Activated naive CD4-positive, alpha-beta T cell treated with anti-CD3 and anti-CD28 coated beads for 36 hours (primary cell): ENCODE results near the gene L2HGDH. TPM values are rescaled to one million over a fixed set of nuclear protein-coding genes. Genes with fewer than 3 reads are reported as not detected.

Experiments used
- CTCF ChIA-PET: fragments of 350-600 bp; sonication (Branson Sonifier 250); formaldehyde crosslinking; loops from one replicate; lab custom pipeline; 2021; ENCODE audit warnings: antibody characterized with exemption; lab: Charles Lee
- DNase-seq: peaks from one replicate; pipeline ENCODE4 v3.0.0-alpha.2; 2020
- H3K27ac Mint-ChIP-seq: one replicate; pipeline ENCODE4 v1.8.0; 2021; ENCODE audit warnings: mild to moderate bottlenecking, mixed read lengths
- H3K27me3 Mint-ChIP-seq: one replicate; pipeline ENCODE4 v1.8.0; 2021; ENCODE audit warnings: low read depth, mixed read lengths
- H3K36me3 Mint-ChIP-seq: one replicate; pipeline ENCODE4 v1.8.0; 2021; ENCODE audit warnings: low read depth, mixed read lengths
- H3K4me1 Mint-ChIP-seq: one replicate; pipeline ENCODE4 v1.8.0; 2021; ENCODE audit warnings: low read depth, mixed read lengths
- H3K4me3 Mint-ChIP-seq: one replicate; pipeline ENCODE4 v1.8.0; 2021; ENCODE audit warnings: mild to moderate bottlenecking, moderate library complexity, mixed read lengths
- H3K9me3 Mint-ChIP-seq: one replicate; pipeline ENCODE4 v1.8.0; 2021; ENCODE audit warnings: mixed read lengths
- intact Hi-C: fragments of 100-400 bp; cut with micrococcal nuclease; formaldehyde crosslinking; loops from one replicate; pipeline ENCODE4 v1.15.1; 2023
- total RNA-seq, 2 experiments: library from RNA; stranded (reverse); gene quantifications; one replicate each; pipeline ENCODE4 v1.2.3, GENCODE V29; 2021

The L2HGDH gene
- total RNA-seq, 2 experiments from 2014 or later = 13.5 to 14.3 TPM

DNA sequence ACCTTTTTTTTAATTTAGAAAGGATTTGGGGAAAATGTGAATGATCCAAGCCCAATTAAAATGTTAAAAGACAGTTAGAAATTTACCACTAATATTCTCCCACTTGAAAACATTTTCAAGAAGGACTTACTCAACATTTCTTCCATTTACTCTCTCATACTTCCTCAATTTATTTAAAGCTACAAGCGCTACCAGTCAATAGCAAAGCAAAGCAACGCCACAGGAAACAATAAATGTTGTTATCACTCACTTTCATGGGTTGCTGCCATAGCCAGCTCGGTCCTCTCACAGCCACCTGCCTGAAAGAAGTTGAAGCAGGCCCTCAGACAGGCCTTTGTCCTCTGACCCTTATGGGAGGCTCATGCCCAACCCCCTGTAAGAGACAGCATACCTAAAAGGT, 74.6 kb downstream of the L2HGDH start:
- intact Hi-C loops = loop anchor here (10.0 kb wide), 1 partner anchor 997 kb away; no protein-coding TSS in a partner anchor
- H3K4me1 Mint-ChIP-seq = peaks cover 11% of the 10 kb centered on the region
- no peak for DNase-seq
- H3K4me3 Mint-ChIP-seq = no peak overlapping the region
- peaks cover 6% of the 10 kb centered on the region for H3K9me3 Mint-ChIP-seq
- no peak overlapping the region for H3K27ac Mint-ChIP-seq
- H3K36me3 Mint-ChIP-seq = peaks cover 2% of the 10 kb centered on the region
- CTCF ChIA-PET = interaction anchor here (0.5 to 0.6 kb wide), 2 partner anchors 87 to 495 kb away, joined by 4 read pairs; no protein-coding TSS in a partner anchor
- no peaks in the 10 kb centered on the region for H3K27me3 Mint-ChIP-seq

GRCh38 chr14:50233951-50234250, 78.1 kb downstream of the L2HGDH start:
- H3K36me3 Mint-ChIP-seq = peaks cover 2% of the 10 kb centered on the region
- peaks cover 6% of the 10 kb centered on the region for H3K9me3 Mint-ChIP-seq
- DNase-seq = peak; percentile 18
- H3K4me1 Mint-ChIP-seq = peaks cover 27% of the 10 kb centered on the region
- peak overlapping the region; percentile 65 for H3K27ac Mint-ChIP-seq
- H3K27me3 Mint-ChIP-seq = no peaks in the 10 kb centered on the region
- intact Hi-C loops = loop anchor here (1.0 to 10.0 kb wide), 5 partner anchors 110 to 1418 kb away; partner anchors contain the start of gene FRMD6
- CTCF ChIA-PET = interaction anchor here (1.0 kb wide), 2 partner anchors 10 to 372 kb away, joined by 3 to 4 read pairs; no protein-coding TSS in a partner anchor
- H3K4me3 Mint-ChIP-seq = no peak overlapping the region

GRCh38 chr14:50233166-50233950, 78.7 kb downstream of the L2HGDH start:
- Mint-ChIP-seq H3K27ac (peak overlapping the region; percentile 65), H3K9me3 (peaks cover 6% of the 10 kb centered on the region), H3K4me3 (no peak overlapping the region), H3K27me3 (no peaks in the 10 kb centered on the region), H3K36me3 (peaks cover 5% of the 10 kb centered on the region), H3K4me1 (peaks cover 30% of the 10 kb centered on the region)
- intact Hi-C loops = loop anchor here (5.0 to 10.0 kb wide), 4 partner anchors 554 to 1419 kb away; partner anchors contain the start of gene FRMD6
- peak; percentile 40 for DNase-seq
- CTCF ChIA-PET = interaction anchor here (0.8 to 1.0 kb wide), 3 partner anchors 9 to 371 kb away, joined by 3 to 5 read pairs (median 4); no protein-coding TSS in a partner anchor

DNA sequence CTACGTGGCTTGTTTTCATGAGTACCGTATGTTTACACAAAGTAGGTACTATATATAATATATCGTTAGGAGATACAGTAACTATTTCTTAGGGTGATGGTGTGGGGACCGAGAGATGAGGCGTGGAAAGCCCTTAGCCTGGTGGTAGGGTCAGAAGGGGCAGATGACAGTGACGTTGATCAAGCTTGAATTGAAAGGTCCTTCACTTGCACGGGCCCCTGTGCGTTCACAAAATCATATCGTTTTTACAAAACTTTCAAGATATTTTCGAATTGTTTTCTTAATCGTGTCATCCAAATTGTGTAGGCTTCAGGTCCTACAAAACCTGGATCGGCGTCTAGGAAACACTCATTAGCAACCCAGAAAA, 79.8 kb downstream of the L2HGDH start:
- CTCF ChIA-PET = interaction anchor here (0.8 kb wide), 1 partner anchor 76 kb away, joined by 5 read pairs; no protein-coding TSS in a partner anchor
- peaks cover 30% of the 10 kb centered on the region for H3K4me1 Mint-ChIP-seq

DNA sequence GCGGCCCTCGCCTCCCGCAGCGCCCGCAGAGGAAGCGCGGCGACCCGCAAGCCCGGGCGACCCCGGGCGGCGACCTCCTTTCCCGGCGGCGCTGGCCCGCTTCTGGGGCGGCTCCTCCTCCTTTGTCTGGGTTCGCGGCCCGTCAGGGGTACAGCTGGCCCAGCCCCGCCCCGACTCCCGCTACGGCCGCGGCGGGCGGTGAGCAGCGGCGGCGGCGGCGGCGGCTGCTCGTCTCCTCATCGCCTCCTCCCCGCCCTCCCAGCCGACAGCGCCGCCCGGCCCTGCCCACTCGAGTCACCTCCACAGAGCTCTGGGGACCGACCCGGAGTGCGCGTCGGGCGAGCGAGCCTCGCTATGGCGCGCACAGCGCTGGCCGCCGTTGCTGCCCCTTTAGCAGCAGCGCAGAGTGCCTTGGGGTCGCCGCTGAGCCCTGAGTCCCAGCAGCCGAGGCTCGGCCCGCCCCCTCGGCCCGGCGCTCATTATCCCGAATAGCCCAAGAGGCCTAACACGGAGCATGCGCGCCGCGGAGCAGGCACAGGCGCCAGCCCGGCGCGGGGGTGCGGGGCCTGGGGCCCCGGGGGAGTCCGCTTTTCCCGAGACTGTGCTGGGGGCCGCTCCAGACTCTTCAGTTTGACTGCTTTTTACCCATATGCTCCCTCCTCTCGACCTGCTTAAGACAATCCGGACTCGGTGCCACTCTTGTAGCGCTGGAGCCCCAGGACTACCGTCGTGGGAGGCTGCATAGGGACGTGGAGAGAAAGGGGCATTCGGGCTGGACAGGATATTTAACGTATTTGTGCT, 80.4 kb downstream of the L2HGDH start, which contains the start of gene SOS2:
Gene SOS2 (minus strand): TSS at position 104 of the 801 bp plus-strand sequence. CDS start 295 bp downstream, outside the sequence.
- intact Hi-C loops = loop anchor here (1.0 to 10.0 kb wide), 12 partner anchors 301 to 1421 kb away; partner anchors contain the start of genes DNAAF2, FRMD6, MAP4K5 and NEMF
- H3K27ac Mint-ChIP-seq = peak within 1 kb of the TSS; percentile 87
- H3K4me3 Mint-ChIP-seq = peak within 1 kb of the TSS; percentile 76
- H3K9me3 Mint-ChIP-seq = peaks cover 6% of the 10 kb centered on the region
- H3K36me3 Mint-ChIP-seq = peaks cover 5% of the 10 kb centered on the region
- CTCF ChIA-PET = interaction anchor here (0.6 to 0.7 kb wide), 2 partner anchors 72 to 286 kb away, joined by 3 read pairs; no protein-coding TSS in a partner anchor
- peaks cover 33% of the 10 kb centered on the region for H3K4me1 Mint-ChIP-seq
- DNase-seq = peak; percentile 83
- H3K27me3 Mint-ChIP-seq = no peaks in the 10 kb centered on the region

More for the DNA sequence above, 79.8 kb downstream of the L2HGDH start:
- peak overlapping the region; percentile 77 for H3K27ac Mint-ChIP-seq
- H3K9me3 Mint-ChIP-seq = peaks cover 6% of the 10 kb centered on the region
- intact Hi-C loops = loop anchor here (5.0 to 10.0 kb wide), 4 partner anchors 555 to 1420 kb away; partner anchors contain the start of gene FRMD6
- DNase-seq = no peak
- peaks cover 5% of the 10 kb centered on the region for H3K36me3 Mint-ChIP-seq
- no peaks in the 10 kb centered on the region for H3K27me3 Mint-ChIP-seq
- H3K4me3 Mint-ChIP-seq = peak overlapping the region; percentile 75

DNA sequence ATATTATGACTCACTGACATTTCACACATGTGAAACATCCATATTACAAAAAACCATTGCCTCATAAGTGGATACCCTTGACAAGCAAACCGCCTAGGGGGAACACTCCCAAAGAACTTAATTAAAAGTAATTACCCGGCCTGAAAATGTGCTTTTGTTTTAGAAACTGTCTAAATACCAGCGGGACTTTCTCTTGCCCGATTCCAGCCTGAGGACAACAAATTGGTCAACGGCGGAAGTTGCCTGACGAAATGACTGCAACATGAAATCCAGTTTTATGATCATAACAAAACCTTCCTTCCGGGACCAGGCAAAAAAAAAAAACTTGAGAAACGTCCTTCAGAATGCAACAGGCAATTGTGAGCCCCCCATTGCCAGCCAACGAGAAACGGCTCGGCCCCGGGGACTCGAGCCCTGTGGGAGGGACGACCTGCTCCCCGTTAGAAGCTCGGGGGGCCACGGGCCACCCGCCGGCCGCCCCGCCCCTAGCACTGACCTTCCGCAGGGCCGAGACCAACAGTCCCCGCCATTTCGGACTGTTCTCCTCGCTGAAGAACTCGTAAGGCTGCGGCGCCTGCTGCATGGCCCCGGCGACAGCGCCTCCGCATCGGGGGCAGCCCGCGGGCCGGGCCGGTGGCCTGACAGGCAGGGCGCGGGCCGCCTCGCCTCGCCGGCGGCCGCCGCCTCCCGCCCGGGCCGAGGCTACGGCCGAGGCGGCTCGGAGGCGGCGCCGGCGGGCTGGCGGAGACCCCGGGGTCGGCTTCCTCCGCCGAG, 81.1 kb downstream of the L2HGDH start:
- no peaks in the 10 kb centered on the region for H3K27me3 Mint-ChIP-seq
- intact Hi-C loops = loop anchor here (1.0 to 10.0 kb wide), 24 partner anchors 81 to 1421 kb away; partner anchors contain the start of genes DMAC2L, DNAAF2, FRMD6 and KLHDC2
- peaks cover 6% of the 10 kb centered on the region for H3K9me3 Mint-ChIP-seq
- DNase-seq = peak; percentile 75
- peaks cover 5% of the 10 kb centered on the region for H3K36me3 Mint-ChIP-seq
- H3K4me1 Mint-ChIP-seq = peaks cover 40% of the 10 kb centered on the region
- CTCF ChIA-PET = interaction anchor here (0.6 to 0.7 kb wide), 3 partner anchors 71 to 379 kb away, joined by 3 read pairs; no protein-coding TSS in a partner anchor
- peak overlapping the region; percentile 76 for H3K4me3 Mint-ChIP-seq
- peak overlapping the region; percentile 87 for H3K27ac Mint-ChIP-seq

GRCh38 chr14:50230401-50230700, 81.7 kb downstream of the L2HGDH start:
- intact Hi-C loops = loop anchor here (1.0 to 10.0 kb wide), 20 partner anchors 82 to 1422 kb away; partner anchors contain the start of genes DMAC2L, DNAAF2, FRMD6 and KLHDC2
- CTCF ChIA-PET = no interaction called here
- no peaks in the 10 kb centered on the region for H3K27me3 Mint-ChIP-seq
- H3K4me3 Mint-ChIP-seq = peak overlapping the region; percentile 76
- peaks cover 2% of the 10 kb centered on the region for H3K9me3 Mint-ChIP-seq
- peaks cover 44% of the 10 kb centered on the region for H3K4me1 Mint-ChIP-seq
- peak overlapping the region; percentile 87 for H3K27ac Mint-ChIP-seq
- H3K36me3 Mint-ChIP-seq = peaks cover 3% of the 10 kb centered on the region
- DNase-seq = no peak

DNA sequence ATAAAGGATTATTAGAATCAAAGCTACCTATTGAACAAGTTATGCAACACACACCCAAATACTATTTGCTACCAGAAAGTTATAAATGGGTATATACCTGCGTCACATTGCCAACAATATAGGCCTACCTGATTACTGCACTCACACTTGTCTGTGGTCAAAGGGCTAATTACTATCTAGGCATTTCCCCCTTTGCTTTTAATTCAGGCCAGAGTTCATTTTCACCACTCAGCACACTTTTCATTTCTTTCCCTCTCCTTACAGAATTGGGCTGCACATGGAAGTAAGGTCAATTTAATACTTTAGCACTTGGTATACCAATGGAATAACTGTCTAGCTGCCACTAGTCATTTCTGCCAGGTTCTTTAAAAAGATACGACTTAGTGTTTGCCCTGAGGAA, 82.3 kb downstream of the L2HGDH start:
- no peaks in the 10 kb centered on the region for H3K9me3 Mint-ChIP-seq
- no peak overlapping the region for H3K27ac Mint-ChIP-seq
- CTCF ChIA-PET = interaction anchor here (1.0 kb wide), 1 partner anchor 17 kb away, joined by 3 read pairs; no protein-coding TSS in a partner anchor
- intact Hi-C loops = loop anchor here (1.0 to 10.0 kb wide), 20 partner anchors 83 to 1423 kb away; partner anchors contain the start of genes DMAC2L, DNAAF2, FRMD6 and KLHDC2
- peaks cover 3% of the 10 kb centered on the region for H3K36me3 Mint-ChIP-seq
- no peak for DNase-seq
- no peaks in the 10 kb centered on the region for H3K27me3 Mint-ChIP-seq
- H3K4me3 Mint-ChIP-seq = peak overlapping the region; percentile 43
- H3K4me1 Mint-ChIP-seq = peaks cover 44% of the 10 kb centered on the region

- no peak for DNase-seq
- peaks cover 43% of the 10 kb centered on the region for H3K4me1 Mint-ChIP-seq
- no peak overlapping the region for H3K4me3 Mint-ChIP-seq
- no peaks in the 10 kb centered on the region for H3K9me3 Mint-ChIP-seq
- no peaks in the 10 kb centered on the region for H3K27me3 Mint-ChIP-seq
- intact Hi-C loops = no loop called here
- CTCF ChIA-PET = no interaction called here
- H3K36me3 Mint-ChIP-seq = peaks cover 3% of the 10 kb centered on the region
- no peak overlapping the region for H3K27ac Mint-ChIP-seq
These were observed 83.7 kb downstream of the L2HGDH start for GRCh38 chr14:50228313-50228712.

DNA sequence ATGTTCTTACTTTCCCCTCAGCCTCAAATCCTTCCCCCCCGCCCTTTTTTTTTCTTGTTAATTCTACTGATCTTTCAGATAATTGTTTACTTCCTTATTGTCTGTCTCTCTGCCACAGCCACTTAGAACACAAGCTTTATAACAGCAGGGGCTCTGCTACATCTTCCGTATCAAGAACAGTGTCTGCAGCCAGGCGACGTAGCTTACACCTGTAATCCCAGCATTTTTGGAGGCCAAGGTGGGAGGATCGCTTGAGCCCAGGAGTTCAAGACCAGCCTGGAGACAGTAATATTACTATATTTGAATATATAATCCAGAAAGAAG, 86.1 kb downstream of the L2HGDH start:
- no peak overlapping the region for H3K4me3 Mint-ChIP-seq
- no peaks in the 10 kb centered on the region for H3K9me3 Mint-ChIP-seq
- no peaks in the 10 kb centered on the region for H3K27me3 Mint-ChIP-seq
- H3K4me1 Mint-ChIP-seq = peaks cover 46% of the 10 kb centered on the region
- H3K36me3 Mint-ChIP-seq = peaks cover 3% of the 10 kb centered on the region
- intact Hi-C loops = no loop called here
- H3K27ac Mint-ChIP-seq = no peak overlapping the region
- CTCF ChIA-PET = interaction anchor here (0.7 to 0.8 kb wide), 2 partner anchors 34 to 334 kb away, joined by 4 to 7 read pairs; no protein-coding TSS in a partner anchor
- DNase-seq = no peak
